ENCODE results near the gene CASS4. TPM values are rescaled to one million over a fixed set of nuclear protein-coding genes. Genes with fewer than 3 reads are reported as not detected.

The CASS4 gene
- total RNA-seq, 1 experiment from 2014 or later = 0.15 TPM

DNA sequence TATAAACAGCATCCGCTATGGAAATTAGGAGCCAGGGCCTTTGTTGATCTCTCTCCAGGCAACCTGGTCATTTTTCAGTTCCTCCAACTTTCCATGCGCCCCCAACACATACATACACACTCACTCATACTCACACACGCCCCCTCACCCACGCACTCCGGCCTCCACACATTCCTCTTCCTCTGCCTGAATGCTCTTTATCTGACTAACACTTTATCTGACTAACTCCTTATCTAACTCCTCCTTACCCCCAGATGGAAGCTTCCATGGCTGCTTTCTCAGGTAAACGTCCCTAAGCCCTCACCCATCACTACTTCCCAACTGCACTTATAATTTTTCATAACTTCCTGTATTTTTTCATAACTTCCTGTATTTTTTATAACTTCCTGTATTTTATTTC, 17.4 kb downstream of the CASS4 start:
- no peaks in the 10 kb centered on the region for H3K4me1 ChIP-seq (ENCODE audit: control insufficient read depth, insufficient read depth, low read length)
- intact Hi-C loops (cut with micrococcal nuclease; ENCODE audit: unreplicated experiment) (no loop called here), in situ Hi-C loops (cut with HindIII; ENCODE audit: low pct_unique_long_range_greater_than_20kb, low sequenced_read_pairs) (no loop called here)
- POLR2A ChIA-PET = no interaction called here
- TF ChIP-seq POLR2AphosphoS5 (IDR thresholded peaks at IDR 0.05; ENCODE audit: low read depth, low read length) (no peak), TCF7L2 (IDR thresholded peaks at IDR 0.05; ENCODE audit: low read depth, low read length) (no peak), SIN3A (IDR thresholded peaks at IDR 0.05; ENCODE audit: borderline replicate concordance, insufficient read depth, low read depth, low read length) (no peak), CTCF (IDR thresholded peaks at IDR 0.05) (no peak)
- TF ChIP-seq, protein P1, sequence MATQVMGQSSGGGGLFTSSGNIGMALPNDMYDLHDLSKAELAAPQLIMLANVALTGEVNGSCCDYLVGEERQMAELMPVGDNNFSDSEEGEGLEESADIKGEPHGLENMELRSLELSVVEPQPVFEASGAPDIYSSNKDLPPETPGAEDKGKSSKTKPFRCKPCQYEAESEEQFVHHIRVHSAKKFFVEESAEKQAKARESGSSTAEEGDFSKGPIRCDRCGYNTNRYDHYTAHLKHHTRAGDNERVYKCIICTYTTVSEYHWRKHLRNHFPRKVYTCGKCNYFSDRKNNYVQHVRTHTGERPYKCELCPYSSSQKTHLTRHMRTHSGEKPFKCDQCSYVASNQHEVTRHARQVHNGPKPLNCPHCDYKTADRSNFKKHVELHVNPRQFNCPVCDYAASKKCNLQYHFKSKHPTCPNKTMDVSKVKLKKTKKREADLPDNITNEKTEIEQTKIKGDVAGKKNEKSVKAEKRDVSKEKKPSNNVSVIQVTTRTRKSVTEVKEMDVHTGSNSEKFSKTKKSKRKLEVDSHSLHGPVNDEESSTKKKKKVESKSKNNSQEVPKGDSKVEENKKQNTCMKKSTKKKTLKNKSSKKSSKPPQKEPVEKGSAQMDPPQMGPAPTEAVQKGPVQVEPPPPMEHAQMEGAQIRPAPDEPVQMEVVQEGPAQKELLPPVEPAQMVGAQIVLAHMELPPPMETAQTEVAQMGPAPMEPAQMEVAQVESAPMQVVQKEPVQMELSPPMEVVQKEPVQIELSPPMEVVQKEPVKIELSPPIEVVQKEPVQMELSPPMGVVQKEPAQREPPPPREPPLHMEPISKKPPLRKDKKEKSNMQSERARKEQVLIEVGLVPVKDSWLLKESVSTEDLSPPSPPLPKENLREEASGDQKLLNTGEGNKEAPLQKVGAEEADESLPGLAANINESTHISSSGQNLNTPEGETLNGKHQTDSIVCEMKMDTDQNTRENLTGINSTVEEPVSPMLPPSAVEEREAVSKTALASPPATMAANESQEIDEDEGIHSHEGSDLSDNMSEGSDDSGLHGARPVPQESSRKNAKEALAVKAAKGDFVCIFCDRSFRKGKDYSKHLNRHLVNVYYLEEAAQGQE (IDR thresholded peaks at IDR 0.05; ENCODE audit: insufficient read depth in 1 of 2, low read depth in 2 of 2, low read length in 1 of 2) = no peak
- no peaks in the 10 kb centered on the region for H3K27me3 ChIP-seq (ENCODE audit: control insufficient read depth, insufficient read depth, low read length)
- H3K4me3 ChIP-seq (ENCODE audit: low read depth in 2 of 2, low read length in 2 of 2) = no peak overlapping the region
- DNase-seq (ENCODE audit: low read depth, low spot score) = no peak
- no peaks in the 10 kb centered on the region for H3K36me3 ChIP-seq (ENCODE audit: control insufficient read depth, insufficient read depth, low read length)
- CTCF ChIA-PET = no interaction called here
- H3K27ac ChIP-seq (ENCODE audit: low read length) = no peak overlapping the region
- ATAC-seq = no peak
- H3K9me3 ChIP-seq (ENCODE audit: control insufficient read depth, insufficient read depth, low read depth, low read length) = no peaks in the 10 kb centered on the region
- no TSS peak for BruUV-seq (replicated peaks)

- in situ Hi-C loops (cut with HindIII; ENCODE audit: low pct_unique_long_range_greater_than_20kb, low sequenced_read_pairs) (no loop called here), intact Hi-C loops (cut with micrococcal nuclease; ENCODE audit: unreplicated experiment) (no loop called here)
- H3K9me3 ChIP-seq (ENCODE audit: control insufficient read depth, insufficient read depth, low read depth, low read length) = no peaks in the 10 kb centered on the region
- H3K4me3 ChIP-seq (ENCODE audit: low read depth in 2 of 2, low read length in 2 of 2) = no peak overlapping the region
- no peaks in the 10 kb centered on the region for H3K4me1 ChIP-seq (ENCODE audit: control insufficient read depth, insufficient read depth, low read length)
- BruUV-seq (replicated peaks) = no TSS peak
- no peak overlapping the region for H3K27ac ChIP-seq (ENCODE audit: low read length)
- no peaks in the 10 kb centered on the region for H3K36me3 ChIP-seq (ENCODE audit: control insufficient read depth, insufficient read depth, low read length)
- ChIA-PET POLR2A (no interaction called here), CTCF (no interaction called here)
- ATAC-seq = no peak
- no peak for DNase-seq (ENCODE audit: low read depth, low spot score)
- TF ChIP-seq CTCF (IDR thresholded peaks at IDR 0.05) = no peak
- no peak for TF ChIP-seq POLR2AphosphoS5 (IDR thresholded peaks at IDR 0.05; ENCODE audit: low read depth, low read length)
- TF ChIP-seq SIN3A (IDR thresholded peaks at IDR 0.05; ENCODE audit: borderline replicate concordance, insufficient read depth, low read depth, low read length) = no peak
- no peak for TF ChIP-seq TCF7L2 (IDR thresholded peaks at IDR 0.05; ENCODE audit: low read depth, low read length)
- TF ChIP-seq, protein P1 (IDR thresholded peaks at IDR 0.05; ENCODE audit: insufficient read depth in 1 of 2, low read depth in 2 of 2, low read length in 1 of 2) = no peak
- no peaks in the 10 kb centered on the region for H3K27me3 ChIP-seq (ENCODE audit: control insufficient read depth, insufficient read depth, low read length)
Measured at GRCh38 chr20:56429941-56430340, 17.9 kb downstream of the CASS4 start.

Data from Panc1 (cell line).